Naive B cell (primary cell): ENCODE data around the gene TIMM44. TPM values are rescaled to one million over a fixed set of nuclear protein-coding genes. Genes with fewer than 3 reads are reported as not detected.

Source experiments
- ATAC-seq, 2 donors: fragments of 150-1000 bp; cut with Tn5 transposase; 2 replicates each; pipeline ENCODE4 v1.10.0; 2021; ENCODE audit warnings: low read depth in 2 of 2, mild to moderate bottlenecking in 2 of 2, moderate library complexity in 2 of 2
- DNase-seq: peaks from one replicate; pipeline ENCODE4 v3.0.0; 2022
- H3K27ac Mint-ChIP-seq, 6 donors: one replicate each; pipeline ENCODE4 v1.8.0; 2020 to 2022; ENCODE audit warnings: mild to moderate bottlenecking in 6 of 6, mixed read lengths in 6 of 6, moderate library complexity in 5 of 6, inconsistent platforms in 2 of 6
- H3K27me3 Mint-ChIP-seq, 3 donors: one replicate each; pipeline ENCODE4 v1.8.0; 2021 to 2022; ENCODE audit warnings: mixed read lengths in 3 of 3, mild to moderate bottlenecking in 1 of 3
- H3K36me3 Mint-ChIP-seq, 2 donors: one replicate each; pipeline ENCODE4 v1.8.0; 2020 to 2022; ENCODE audit warnings: mixed read lengths in 2 of 2, inconsistent platforms in 1 of 2, mild to moderate bottlenecking in 1 of 2
- H3K4me1 Mint-ChIP-seq, 3 donors: one replicate each; pipeline ENCODE4 v1.8.0; 2020 to 2022; ENCODE audit warnings: mixed read lengths in 3 of 3, inconsistent platforms in 1 of 3, mild to moderate bottlenecking in 1 of 3, moderate library complexity in 1 of 3
- H3K4me3 Mint-ChIP-seq, 8 donors: one replicate each; pipeline ENCODE4 v1.8.0; 2020 to 2022; ENCODE audit warnings: mild to moderate bottlenecking in 8 of 8, mixed read lengths in 8 of 8, moderate library complexity in 8 of 8, inconsistent platforms in 2 of 8
- H3K9me3 Mint-ChIP-seq, 7 donors: one replicate each; pipeline ENCODE4 v1.8.0; 2020 to 2022; ENCODE audit warnings: mixed read lengths in 7 of 7, mild to moderate bottlenecking in 5 of 7, inconsistent platforms in 2 of 7, moderate library complexity in 1 of 7
- polyA plus RNA-seq, 6 donors: library from polyadenylated mRNA; unstranded; fragments of 300-500 nt; fragmentation: Illumina TruSeq; gene quantifications; one replicate each; pipeline ENCODE4 v1.2.3, GENCODE V29; 2021; ENCODE audit warnings: low read depth in 6 of 6

The TIMM44 gene
- polyA plus RNA-seq, 6 donors from 2014 or later = 7.8 to 21.0 (median 14.1) TPM

GRCh38 chr19:7953576-7953975, 10.1 kb upstream of the TIMM44 start:
- Mint-ChIP-seq H3K4me1 (peaks cover 0 to 3% (median 2%) of the 10 kb centered on the region in 3 donors), H3K4me3 (no peak overlapping the region), H3K27me3 (no peaks in the 10 kb centered on the region), H3K9me3 (no peaks in the 10 kb centered on the region), H3K36me3 (no peaks in the 10 kb centered on the region), H3K27ac (peak overlapping the region in 2 of 6 donors; percentile 68 to 78)
- DNase-seq (no peak), ATAC-seq (no peak)

GRCh38 chr19:7953060-7953459, 9.6 kb upstream of the TIMM44 start:
- H3K27ac Mint-ChIP-seq = no peak overlapping the region
- peaks cover 0 to 3% (median 2%) of the 10 kb centered on the region in 3 donors for H3K4me1 Mint-ChIP-seq
- H3K4me3 Mint-ChIP-seq = no peak overlapping the region
- no peaks in the 10 kb centered on the region for H3K9me3 Mint-ChIP-seq
- no peaks in the 10 kb centered on the region for H3K27me3 Mint-ChIP-seq
- H3K36me3 Mint-ChIP-seq = no peaks in the 10 kb centered on the region
- DNase-seq = no peak
- no peak for ATAC-seq

- H3K9me3 Mint-ChIP-seq = no peaks in the 10 kb centered on the region
- peak overlapping the region in 1 of 6 donors; percentile 47 for H3K27ac Mint-ChIP-seq
- no peak overlapping the region for H3K4me3 Mint-ChIP-seq
- no peak for DNase-seq
- H3K4me1 Mint-ChIP-seq = peaks cover 12 to 22% (median 18%) of the 10 kb centered on the region in 3 donors
- ATAC-seq = no peak
- H3K27me3 Mint-ChIP-seq = no peaks in the 10 kb centered on the region
- no peaks in the 10 kb centered on the region for H3K36me3 Mint-ChIP-seq
Measured at GRCh38 chr19:7947939-7948338, 4.5 kb upstream of the TIMM44 start.

GRCh38 chr19:7944177-7944761, 803 bp upstream of the TIMM44 start:
- DNase-seq (peak; percentile 75), ATAC-seq (peak; percentile 36 to 42)
- Mint-ChIP-seq H3K4me1 (peaks cover 18 to 36% (median 26%) of the 10 kb centered on the region in 3 donors), H3K36me3 (peaks cover 0 to 9% of the 10 kb centered on the region in 2 donors), H3K27ac (peak overlapping the region; percentile 97 to 100 (median 99)), H3K27me3 (no peaks in the 10 kb centered on the region), H3K4me3 (peak overlapping the region; percentile 80 to 95 (median 92)), H3K9me3 (no peaks in the 10 kb centered on the region)

- Mint-ChIP-seq H3K4me1 (peaks cover 18 to 36% (median 26%) of the 10 kb centered on the region in 3 donors), H3K36me3 (peaks cover 5 to 9% of the 10 kb centered on the region in 2 donors), H3K27me3 (no peaks in the 10 kb centered on the region), H3K9me3 (no peaks in the 10 kb centered on the region), H3K27ac (peak overlapping the region; percentile 97 to 100 (median 99)), H3K4me3 (peak overlapping the region; percentile 80 to 95 (median 92))
- DNase-seq (no peak), ATAC-seq (peak; percentile 11 to 16)
Measured at GRCh38 chr19:7942981-7943443, 454 bp downstream of the TIMM44 start.

GRCh38 chr19:7941895-7942596, 1.4 kb downstream of the TIMM44 start:
- H3K9me3 Mint-ChIP-seq = no peaks in the 10 kb centered on the region
- H3K27me3 Mint-ChIP-seq = no peaks in the 10 kb centered on the region
- H3K4me3 Mint-ChIP-seq = peak overlapping the region in 7 of 8 donors; percentile 43 to 93 (median 82)
- H3K4me1 Mint-ChIP-seq = peaks cover 18 to 36% (median 26%) of the 10 kb centered on the region in 3 donors
- ATAC-seq (no peak), DNase-seq (no peak)
- H3K36me3 Mint-ChIP-seq = peaks cover 5 to 9% of the 10 kb centered on the region in 2 donors
- H3K27ac Mint-ChIP-seq = peak overlapping the region in 4 of 6 donors; percentile 26 to 100 (median 71)

- ATAC-seq (no peak), DNase-seq (no peak)
- peak overlapping the region in 1 of 6 donors; percentile 39 for H3K27ac Mint-ChIP-seq
- H3K4me3 Mint-ChIP-seq = peak overlapping the region in 7 of 8 donors; percentile 12 to 88 (median 45)
- H3K36me3 Mint-ChIP-seq = peaks cover 5 to 9% of the 10 kb centered on the region in 2 donors
- no peaks in the 10 kb centered on the region for H3K27me3 Mint-ChIP-seq
- H3K9me3 Mint-ChIP-seq = no peaks in the 10 kb centered on the region
- peaks cover 18 to 36% (median 26%) of the 10 kb centered on the region in 3 donors for H3K4me1 Mint-ChIP-seq
Measured at GRCh38 chr19:7940841-7941240, 2.6 kb downstream of the TIMM44 start.

GRCh38 chr19:7934766-7935165, 8.7 kb downstream of the TIMM44 start:
- H3K4me3 Mint-ChIP-seq = no peak overlapping the region

GRCh38 chr19:7933828-7934725, 9.4 kb downstream of the TIMM44 start:
- no peak for ATAC-seq
- no peaks in the 10 kb centered on the region for H3K27me3 Mint-ChIP-seq
- no peaks in the 10 kb centered on the region for H3K4me1 Mint-ChIP-seq
- no peaks in the 10 kb centered on the region for H3K9me3 Mint-ChIP-seq
- no peak overlapping the region for H3K4me3 Mint-ChIP-seq
- DNase-seq = no peak
- H3K27ac Mint-ChIP-seq = peak overlapping the region in 1 of 6 donors; percentile 72
- peaks cover 0 to 4% of the 10 kb centered on the region in 2 donors for H3K36me3 Mint-ChIP-seq

More at GRCh38 chr19:7934766-7935165, 8.7 kb downstream of the TIMM44 start:
- no peaks in the 10 kb centered on the region for H3K27me3 Mint-ChIP-seq
- H3K4me1 Mint-ChIP-seq = no peaks in the 10 kb centered on the region
- ATAC-seq (no peak), DNase-seq (no peak)
- peaks cover 0 to 5% of the 10 kb centered on the region in 2 donors for H3K36me3 Mint-ChIP-seq
- no peak overlapping the region for H3K27ac Mint-ChIP-seq
- H3K9me3 Mint-ChIP-seq = no peaks in the 10 kb centered on the region

GRCh38 chr19:7933411-7933810, 10.1 kb downstream of the TIMM44 start:
- H3K27ac Mint-ChIP-seq = no peak overlapping the region
- no peak overlapping the region for H3K4me3 Mint-ChIP-seq
- no peaks in the 10 kb centered on the region for H3K9me3 Mint-ChIP-seq
- H3K27me3 Mint-ChIP-seq = no peaks in the 10 kb centered on the region
- ATAC-seq (no peak), DNase-seq (no peak)
- H3K4me1 Mint-ChIP-seq = peaks cover 0 to 2% (median 0%) of the 10 kb centered on the region in 3 donors
- no peaks in the 10 kb centered on the region for H3K36me3 Mint-ChIP-seq

GRCh38 chr19:7932930-7933300, 10.6 kb downstream of the TIMM44 start:
- Mint-ChIP-seq H3K27ac (no peak overlapping the region), H3K27me3 (no peaks in the 10 kb centered on the region)

GRCh38 chr19:7932276-7932929, 11.1 kb downstream of the TIMM44 start:
- H3K9me3 Mint-ChIP-seq = no peaks in the 10 kb centered on the region
- DNase-seq (no peak), ATAC-seq (no peak)
- no peak overlapping the region for H3K4me3 Mint-ChIP-seq
- peaks cover 0 to 4% (median 3%) of the 10 kb centered on the region in 3 donors for H3K4me1 Mint-ChIP-seq
- H3K27me3 Mint-ChIP-seq = no peaks in the 10 kb centered on the region
- peak overlapping the region in 1 of 6 donors; percentile 54 for H3K27ac Mint-ChIP-seq
- no peaks in the 10 kb centered on the region for H3K36me3 Mint-ChIP-seq

More at GRCh38 chr19:7932930-7933300, 10.6 kb downstream of the TIMM44 start:
- Mint-ChIP-seq H3K36me3 (no peaks in the 10 kb centered on the region), H3K9me3 (no peaks in the 10 kb centered on the region), H3K4me1 (peaks cover 0 to 4% (median 0%) of the 10 kb centered on the region in 3 donors), H3K4me3 (no peak overlapping the region)
- ATAC-seq (no peak), DNase-seq (no peak)
